Mucosa of rectum (tissue), 2 donors: Measurements from ENCODE around the gene PDZD4.
"Not testable (repeated sequence)": the region's sequence is repeated elsewhere in the genome, so short reads cannot be mapped to it uniquely, and the experiment has no call there.

Experiments used
- H3K27ac ChIP-seq, 2 donors: one replicate each; pipeline ENCODE4 v1.7.0; 2013; ENCODE audit warnings: inconsistent platforms in 2 of 2, low read depth in 2 of 2, low read length in 2 of 2
- H3K27me3 ChIP-seq, 2 donors: one replicate each; pipeline ENCODE4 v1.7.0; 2013; ENCODE audit warnings: low read length in 2 of 2; ENCODE audit not compliant: control insufficient read depth in 2 of 2, insufficient read depth in 2 of 2
- H3K36me3 ChIP-seq, 2 donors: one replicate each; pipeline ENCODE4 v1.7.0; 2013; ENCODE audit warnings: low read length in 2 of 2; ENCODE audit not compliant: control insufficient read depth in 2 of 2, insufficient read depth in 2 of 2
- H3K4me1 ChIP-seq, 2 donors: one replicate each; pipeline ENCODE4 v1.7.0; 2013; ENCODE audit warnings: low read length in 2 of 2, mild to moderate bottlenecking in 1 of 2; ENCODE audit not compliant: control insufficient read depth in 2 of 2, insufficient read depth in 2 of 2
- H3K4me3 ChIP-seq, 2 donors: one replicate each; pipeline ENCODE4 v1.7.0; 2013; ENCODE audit warnings: low read length in 2 of 2
- H3K9ac ChIP-seq, 2 donors: one replicate each; pipeline ENCODE4 v1.7.0; 2013; ENCODE audit warnings: low read length in 2 of 2, low read depth in 1 of 2, mild to moderate bottlenecking in 1 of 2
- H3K9me3 ChIP-seq, 2 donors: one replicate each; pipeline ENCODE4 v1.7.0; 2013; ENCODE audit warnings: low read length in 2 of 2; ENCODE audit not compliant: control insufficient read depth in 2 of 2
- donor health status: healthy.
- donor health status: Normal muscosa, but diverticular disease.

PDZD4 gene

GRCh38 chrX:153824348-153824747, 6.0 kb downstream of the PDZD4 start:
- Histone ChIP-seq H3K4me3 (no peak overlapping the region), H3K27ac (no peak overlapping the region), H3K9ac (no peak overlapping the region), H3K9me3 (peaks cover 0 to 2% of the 10 kb centered on the region in 2 donors), H3K4me1 (peaks cover 0 to under 1% of the 10 kb centered on the region in 2 donors), H3K36me3 (no peaks in the 10 kb centered on the region), H3K27me3 (peaks cover 24 to 27% of the 10 kb centered on the region in 2 donors)

GRCh38 chrX:153821066-153821465, 9.3 kb downstream of the PDZD4 start:
- peaks cover 18 to 23% of the 10 kb centered on the region in 2 donors for H3K27me3 ChIP-seq
- no peak overlapping the region for H3K27ac ChIP-seq
- H3K4me3 ChIP-seq = no peak overlapping the region
- no peak overlapping the region for H3K9ac ChIP-seq
- H3K36me3 ChIP-seq = no peaks in the 10 kb centered on the region
- H3K4me1 ChIP-seq = peaks cover 0 to 6% of the 10 kb centered on the region in 2 donors
- H3K9me3 ChIP-seq = no peaks in the 10 kb centered on the region

- H3K27me3 ChIP-seq = peaks cover 18 to 23% of the 10 kb centered on the region in 2 donors
- H3K9me3 ChIP-seq = no peaks in the 10 kb centered on the region
- H3K36me3 ChIP-seq = no peaks in the 10 kb centered on the region
- no peak overlapping the region for H3K4me3 ChIP-seq
- H3K9ac ChIP-seq = no peak overlapping the region
- H3K27ac ChIP-seq = no peak overlapping the region
- peaks cover 0 to 6% of the 10 kb centered on the region in 2 donors for H3K4me1 ChIP-seq
These were observed 9.7 kb downstream of the PDZD4 start for GRCh38 chrX:153820601-153821000.

GRCh38 chrX:153819384-153820040, 10.8 kb downstream of the PDZD4 start:
- no peaks in the 10 kb centered on the region for H3K36me3 ChIP-seq
- no peaks in the 10 kb centered on the region for H3K9me3 ChIP-seq
- peaks cover 17 to 25% of the 10 kb centered on the region in 2 donors for H3K27me3 ChIP-seq
- H3K4me1 ChIP-seq = peaks cover 0 to 6% of the 10 kb centered on the region in 2 donors
- H3K9ac ChIP-seq = no peak overlapping the region
- H3K4me3 ChIP-seq = peak overlapping the region; percentile 16 to 53
- no peak overlapping the region for H3K27ac ChIP-seq

- no peak overlapping the region for H3K27ac ChIP-seq
- no peaks in the 10 kb centered on the region for H3K36me3 ChIP-seq
- no peak overlapping the region for H3K9ac ChIP-seq
These were observed 11.6 kb downstream of the PDZD4 start for GRCh38 chrX:153818571-153819383.

GRCh38 chrX:153818064-153818463, 12.3 kb downstream of the PDZD4 start:
- not testable (repeated sequence) for H3K9me3 ChIP-seq, H3K4me3 ChIP-seq, H3K9ac ChIP-seq, H3K4me1 ChIP-seq, H3K27ac ChIP-seq, H3K36me3 ChIP-seq
- H3K27me3 ChIP-seq = peaks cover 12 to 24% of the 10 kb centered on the region in 2 donors

More at GRCh38 chrX:153818571-153819383, 11.6 kb downstream of the PDZD4 start:
- Histone ChIP-seq H3K27me3 (peaks cover 12 to 24% of the 10 kb centered on the region in 2 donors), H3K9me3 (no peaks in the 10 kb centered on the region), H3K4me3 (peak overlapping the region; percentile 16 to 53), H3K4me1 (peaks cover 0 to 6% of the 10 kb centered on the region in 2 donors)

GRCh38 chrX:153816831-153817690, 13.3 kb downstream of the PDZD4 start:
- no peak overlapping the region for H3K27ac ChIP-seq
- H3K36me3 ChIP-seq = no peaks in the 10 kb centered on the region
- H3K27me3 ChIP-seq = peaks cover 19 to 27% of the 10 kb centered on the region in 2 donors
- no peak overlapping the region for H3K9ac ChIP-seq
- peaks cover 0 to 6% of the 10 kb centered on the region in 2 donors for H3K4me1 ChIP-seq
- H3K4me3 ChIP-seq = no peak overlapping the region
- H3K9me3 ChIP-seq = no peaks in the 10 kb centered on the region

- Histone ChIP-seq H3K9ac (no peak overlapping the region), H3K4me3 (no peak overlapping the region), H3K27me3 (peaks cover 17 to 19% of the 10 kb centered on the region in 2 donors), H3K4me1 (peaks cover 0 to 6% of the 10 kb centered on the region in 2 donors), H3K27ac (no peak overlapping the region), H3K9me3 (no peaks in the 10 kb centered on the region), H3K36me3 (no peaks in the 10 kb centered on the region)
These were observed 15.6 kb downstream of the PDZD4 start for GRCh38 chrX:153814591-153815315.

- H3K36me3 ChIP-seq = no peaks in the 10 kb centered on the region
- peaks cover 13 to 17% of the 10 kb centered on the region in 2 donors for H3K27me3 ChIP-seq
- no peaks in the 10 kb centered on the region for H3K4me1 ChIP-seq
- no peak overlapping the region for H3K9ac ChIP-seq
- no peak overlapping the region for H3K4me3 ChIP-seq
- no peaks in the 10 kb centered on the region for H3K9me3 ChIP-seq
- H3K27ac ChIP-seq = no peak overlapping the region
These were observed 17.2 kb downstream of the PDZD4 start for GRCh38 chrX:153813161-153813560.
